Measurements from ENCODE around the gene GNG7.

The GNG7 gene

GRCh38 chr19:2575734-2576481 lies 126.6 kb downstream of the GNG7 start:
- Histone ChIP-seq H2AFZ (ENCODE audit: low read depth, low read length) (no peak overlapping the region), H3K36me3 (ENCODE audit: insufficient read depth, low read length) (no peaks in the 10 kb centered on the region), H3K79me2 (ENCODE audit: insufficient read depth, low read length) (no peaks in the 10 kb centered on the region), H3K4me2 (ENCODE audit: insufficient read depth, low read length) (no peak overlapping the region), H3K4me1 (ENCODE audit: insufficient read depth, low read length) (no peaks in the 10 kb centered on the region), H3K4me3 (ENCODE audit: low read depth in 1 of 2, low read length in 2 of 2) (no peak overlapping the region), H4K20me1 (ENCODE audit: insufficient read depth, low read length) (no peaks in the 10 kb centered on the region), H3K27me3 (ENCODE audit: insufficient read depth, low read length, poor library complexity) (no peaks in the 10 kb centered on the region), H3K9me3 (ENCODE audit: insufficient read depth, low read length, severe bottlenecking) (no peaks in the 10 kb centered on the region), H3K9ac (ENCODE audit: low read depth, low read length) (no peak overlapping the region), H3K27ac (ENCODE audit: low read length) (no peak overlapping the region)
- ATAC-seq (ENCODE audit: insufficient read depth, low read depth) (no peak), DNase-seq (no peak)
- TF ChIP-seq EZH2 (IDR thresholded peaks at IDR 0.05; ENCODE audit: borderline replicate concordance, low read depth, low read length, severe bottlenecking) (no peak), CTCF (IDR thresholded peaks at IDR 0.05; ENCODE audit: borderline replicate concordance, extremely low read depth, low read length, poor library complexity, severe bottlenecking) (no peak)

- no peaks in the 10 kb centered on the region for H3K27me3 ChIP-seq (ENCODE audit: insufficient read depth, low read length, poor library complexity)
- H3K36me3 ChIP-seq (ENCODE audit: insufficient read depth, low read length), result no peaks in the 10 kb centered on the region
- H2AFZ ChIP-seq (ENCODE audit: low read depth, low read length), result no peak overlapping the region
- H3K9me3 ChIP-seq (ENCODE audit: insufficient read depth, low read length, severe bottlenecking), result no peaks in the 10 kb centered on the region
- H3K9ac ChIP-seq (ENCODE audit: low read depth, low read length), result no peak overlapping the region
- no peaks in the 10 kb centered on the region for H4K20me1 ChIP-seq (ENCODE audit: insufficient read depth, low read length)
- no peaks in the 10 kb centered on the region for H3K79me2 ChIP-seq (ENCODE audit: insufficient read depth, low read length)
- ATAC-seq (ENCODE audit: insufficient read depth, low read depth) (no peak), DNase-seq (no peak)
- TF ChIP-seq EZH2 (IDR thresholded peaks at IDR 0.05; ENCODE audit: borderline replicate concordance, low read depth, low read length, severe bottlenecking) (no peak), CTCF (IDR thresholded peaks at IDR 0.05; ENCODE audit: borderline replicate concordance, extremely low read depth, low read length, poor library complexity, severe bottlenecking) (no peak)
- no peak overlapping the region for H3K27ac ChIP-seq (ENCODE audit: low read length)
- H3K4me1 ChIP-seq (ENCODE audit: insufficient read depth, low read length), result no peaks in the 10 kb centered on the region
- H3K4me3 ChIP-seq (ENCODE audit: low read depth in 1 of 2, low read length in 2 of 2), result no peak overlapping the region
- H3K4me2 ChIP-seq (ENCODE audit: insufficient read depth, low read length), result no peak overlapping the region
Observed at GRCh38 chr19:2574971-2575630, 127.4 kb downstream of the GNG7 start.

- Histone ChIP-seq H3K27me3 (ENCODE audit: insufficient read depth, low read length, poor library complexity) (no peaks in the 10 kb centered on the region), H3K36me3 (ENCODE audit: insufficient read depth, low read length) (no peaks in the 10 kb centered on the region), H3K9ac (ENCODE audit: low read depth, low read length) (no peak overlapping the region), H3K4me3 (ENCODE audit: low read depth in 1 of 2, low read length in 2 of 2) (no peak overlapping the region), H3K79me2 (ENCODE audit: insufficient read depth, low read length) (no peaks in the 10 kb centered on the region), H3K27ac (ENCODE audit: low read length) (no peak overlapping the region), H3K4me2 (ENCODE audit: insufficient read depth, low read length) (no peak overlapping the region), H4K20me1 (ENCODE audit: insufficient read depth, low read length) (no peaks in the 10 kb centered on the region), H2AFZ (ENCODE audit: low read depth, low read length) (no peak overlapping the region), H3K9me3 (ENCODE audit: insufficient read depth, low read length, severe bottlenecking) (no peaks in the 10 kb centered on the region), H3K4me1 (ENCODE audit: insufficient read depth, low read length) (no peaks in the 10 kb centered on the region)
- ATAC-seq (ENCODE audit: insufficient read depth, low read depth), result no peak
- TF ChIP-seq EZH2 (IDR thresholded peaks at IDR 0.05; ENCODE audit: borderline replicate concordance, low read depth, low read length, severe bottlenecking), result no peak
- TF ChIP-seq CTCF (IDR thresholded peaks at IDR 0.05; ENCODE audit: borderline replicate concordance, extremely low read depth, low read length, poor library complexity, severe bottlenecking), result no peak
- no peak for DNase-seq
Observed at GRCh38 chr19:2574478-2574931, 128.0 kb downstream of the GNG7 start.
